Thyroid gland (tissue), 4 donors: ENCODE results near the gene DDX54.

Experiments used
- CTCF ChIP-seq, 6 experiments: fragments of 200-600 bp in 3 of 6; fragments of 450-650 bp in 3 of 6; sonication (generic) in 3 of 6; IDR thresholded peaks; one replicate each; pipeline ENCODE4 v1.5.1; 2016 to 2019; ENCODE audit warnings: antibody characterized with exemption in 6 of 6, mild to moderate bottlenecking in 2 of 6, inconsistent platforms in 1 of 6, moderate library complexity in 1 of 6
- POLR2A ChIP-seq, 2 donors: fragments of 450-650 bp; IDR thresholded peaks; one replicate each; pipeline ENCODE4 v1.6.1; 2017; ENCODE audit warnings: antibody characterized with exemption in 2 of 2, mild to moderate bottlenecking in 2 of 2, moderate library complexity in 1 of 2

GRCh38 chr12:113196582-113196981 is 11.3 kb upstream of the DDX54 start:
- no peak for TF ChIP-seq CTCF (IDR thresholded peaks at IDR 0.05)
- TF ChIP-seq POLR2A (IDR thresholded peaks at IDR 0.05), result no peak
